H9 (cell line): ENCODE data around the gene MYO7B. TPM values are rescaled to one million over a fixed set of nuclear protein-coding genes. Genes with fewer than 3 reads are reported as not detected.

ENCODE experiments used
- DNase-seq: peaks from one replicate; pipeline ENCODE4 v3.0.0-alpha.2; 2017
- H2AFZ ChIP-seq: one replicate; pipeline ENCODE4 v1.6.1; 2013; ENCODE audit warnings: mild to moderate bottlenecking, low read length, control low read depth, moderate library complexity
- H2AK5ac ChIP-seq: 2 replicates; pipeline ENCODE4 v1.6.1; 2013; ENCODE audit warnings: low read length, control low read depth, mixed read lengths; ENCODE audit not compliant: insufficient read length
- H2BK120ac ChIP-seq: one replicate; pipeline ENCODE4 v1.6.1; 2013; ENCODE audit warnings: low read depth, mild to moderate bottlenecking, low read length, control low read depth, inconsistent platforms; ENCODE audit not compliant: poor library complexity, severe bottlenecking
- H2BK12ac ChIP-seq: 2 replicates; pipeline ENCODE4 v1.6.1; 2013; ENCODE audit warnings: low read length, control low read depth, mixed read lengths, low read depth; ENCODE audit not compliant: insufficient read length
- H2BK15ac ChIP-seq: 2 replicates; pipeline ENCODE4 v1.6.1; 2013; ENCODE audit warnings: low read depth, low read length, control low read depth
- H2BK20ac ChIP-seq: one replicate; pipeline ENCODE4 v1.6.1; 2013; ENCODE audit warnings: low read depth, mild to moderate bottlenecking, low read length, control low read depth, inconsistent platforms; ENCODE audit not compliant: poor library complexity, severe bottlenecking
- H2BK5ac ChIP-seq: 2 replicates; pipeline ENCODE4 v1.6.1; 2013; ENCODE audit warnings: low read length, control low read depth, mixed read lengths; ENCODE audit not compliant: insufficient read length
- H3K14ac ChIP-seq: 2 replicates; pipeline ENCODE4 v1.6.1; 2013; ENCODE audit warnings: low read length, control low read depth; ENCODE audit not compliant: insufficient read depth
- H3K18ac ChIP-seq: 2 replicates; pipeline ENCODE4 v1.6.1; 2013; ENCODE audit warnings: low read depth, mild to moderate bottlenecking, mixed read lengths, low read length, control low read depth; ENCODE audit not compliant: insufficient read length
- H3K23ac ChIP-seq: 2 replicates; pipeline ENCODE4 v1.6.1; 2013; ENCODE audit warnings: low read length, control low read depth, mixed read lengths, low read depth; ENCODE audit not compliant: insufficient read length
- H3K23me2 ChIP-seq: 2 replicates; pipeline ENCODE4 v1.6.1; 2013; ENCODE audit warnings: low read depth, mild to moderate bottlenecking, mixed read lengths, low read length, control low read depth; ENCODE audit not compliant: insufficient read length, poor library complexity, severe bottlenecking
- H3K27ac ChIP-seq: 2 replicates; pipeline ENCODE4 v1.5.1; 2013; ENCODE audit warnings: low read length, control low read depth, mixed read lengths, low read depth; ENCODE audit not compliant: insufficient read length
- H3K27me3 ChIP-seq: 2 replicates; pipeline ENCODE4 v1.6.1; 2013; ENCODE audit warnings: low read length, control low read depth, inconsistent platforms; ENCODE audit not compliant: insufficient read depth
- H3K4ac ChIP-seq: 2 replicates; pipeline ENCODE4 v1.6.1; 2013; ENCODE audit warnings: low read depth, mild to moderate bottlenecking, control low read depth, inconsistent platforms, low read length, moderate library complexity
- H3K4me1 ChIP-seq: 2 replicates; pipeline ENCODE4 v1.6.1; 2013; ENCODE audit warnings: low read length, control low read depth, inconsistent platforms; ENCODE audit not compliant: insufficient read depth
- H3K4me2 ChIP-seq: 2 replicates; pipeline ENCODE4 v1.6.1; 2013; ENCODE audit warnings: low read length, control low read depth, mixed read lengths; ENCODE audit not compliant: insufficient read length, insufficient read depth
- H3K56ac ChIP-seq: 2 replicates; pipeline ENCODE4 v1.6.1; 2013; ENCODE audit warnings: low read depth, mild to moderate bottlenecking, mixed read lengths, low read length, control low read depth; ENCODE audit not compliant: insufficient read length
- H3K79me1 ChIP-seq: 2 replicates; pipeline ENCODE4 v1.6.1; 2013; ENCODE audit warnings: low read depth, mild to moderate bottlenecking, moderate library complexity, low read length, control low read depth, inconsistent platforms; ENCODE audit not compliant: insufficient read depth, poor library complexity, severe bottlenecking
- H3K79me2 ChIP-seq: 2 replicates; pipeline ENCODE4 v1.6.1; 2013; ENCODE audit warnings: low read length, control low read depth, inconsistent platforms; ENCODE audit not compliant: insufficient read depth
- H3K9ac ChIP-seq: 2 replicates; pipeline ENCODE4 v1.6.1; 2013; ENCODE audit warnings: low read length, control low read depth, mixed read lengths; ENCODE audit not compliant: insufficient read length; ENCODE audit errors: extremely low read depth
- H3K9me3 ChIP-seq: one replicate; pipeline ENCODE4 v1.6.1; 2013; ENCODE audit warnings: low read depth, low read length, inconsistent platforms; ENCODE audit not compliant: control insufficient read depth
- H3T11ph ChIP-seq: one replicate; pipeline ENCODE4 v1.6.1; 2013; ENCODE audit warnings: mild to moderate bottlenecking, low read length, control low read depth, inconsistent platforms
- H4K20me1 ChIP-seq: one replicate; pipeline ENCODE4 v1.6.1; 2013; ENCODE audit not compliant: control insufficient read depth, insufficient read length, insufficient read depth
- H4K5ac ChIP-seq: 2 replicates; pipeline ENCODE4 v1.6.1; 2013; ENCODE audit warnings: low read depth, mild to moderate bottlenecking, mixed read lengths, low read length, control low read depth; ENCODE audit not compliant: insufficient read length
- H4K8ac ChIP-seq: replicated peaks from 2 replicates; pipeline ENCODE4 v1.6.1; 2013; ENCODE audit warnings: low read length, control low read depth, mixed read lengths, low read depth; ENCODE audit not compliant: insufficient read length
- H4K91ac ChIP-seq: 2 replicates; pipeline ENCODE4 v1.6.1; 2013; ENCODE audit warnings: low read depth, mild to moderate bottlenecking, moderate library complexity, mixed read lengths, low read length, control low read depth; ENCODE audit not compliant: insufficient read length
- H3K27ac Mint-ChIP-seq, 3 experiments: 2 replicates in 2 of 3; 3 replicates in 1 of 3; pipeline ENCODE4 v1.8.0; 2020 to 2021; ENCODE audit warnings: mixed read lengths in 3 of 3, mild to moderate bottlenecking in 1 of 3, moderate library complexity in 1 of 3
- H3K27me3 Mint-ChIP-seq: 2 replicates; pipeline ENCODE4 v1.8.0; 2021; ENCODE audit warnings: low read depth, mild to moderate bottlenecking, moderate library complexity, mixed read lengths
- H3K36me3 Mint-ChIP-seq, 3 experiments: 2 replicates in 2 of 3; 3 replicates in 1 of 3; pipeline ENCODE4 v1.8.0; 2020 to 2021; ENCODE audit warnings: low read depth in 3 of 3, mixed read lengths in 3 of 3; ENCODE audit not compliant: insufficient read depth in 1 of 3
- H3K4me1 Mint-ChIP-seq, 2 experiments: 2 replicates each; pipeline ENCODE4 v1.8.0; 2020; ENCODE audit warnings: mixed read lengths in 2 of 2
- H3K4me3 Mint-ChIP-seq, 2 experiments: 2 replicates in 1 of 2; 3 replicates in 1 of 2; pipeline ENCODE4 v1.8.0; 2020 to 2021; ENCODE audit warnings: mild to moderate bottlenecking in 2 of 2, mixed read lengths in 2 of 2, moderate library complexity in 1 of 2
- H3K9me3 Mint-ChIP-seq, 2 experiments: 2 replicates in 1 of 2; 3 replicates in 1 of 2; pipeline ENCODE4 v1.8.0; 2020; ENCODE audit warnings: mild to moderate bottlenecking in 2 of 2, mixed read lengths in 2 of 2, moderate library complexity in 1 of 2
- WGBS: extraction: QIAGEN DNeasy Blood & Tissue Kit; methylation state at CpG from one replicate; pipeline ENCODE4 v1.1.7; 2013; ENCODE audit warnings: missing lambda C conversion rate, low lambda C conversion rate, mixed read lengths; ENCODE audit not compliant: insufficient read length; ENCODE audit errors: extremely low coverage; 5-methylcytosine and 5-hydroxymethylcytosine counted together
- total RNA-seq: library from RNA; stranded (reverse); gene quantifications from 2 replicates; pipeline ENCODE4 v1.2.1, GENCODE V29; 2021
- TF ChIP-seq, protein P1 (sequence below): fragments of 200-600 bp; sonication (generic); conservative IDR thresholded peaks from 3 replicates; pipeline ENCODE4 v1.8.0; 2021; ENCODE audit warnings: antibody characterized with exemption, mild to moderate bottlenecking

MYO7B gene
- total RNA-seq, 1 experiment from 2014 or later = not detected

DNA sequence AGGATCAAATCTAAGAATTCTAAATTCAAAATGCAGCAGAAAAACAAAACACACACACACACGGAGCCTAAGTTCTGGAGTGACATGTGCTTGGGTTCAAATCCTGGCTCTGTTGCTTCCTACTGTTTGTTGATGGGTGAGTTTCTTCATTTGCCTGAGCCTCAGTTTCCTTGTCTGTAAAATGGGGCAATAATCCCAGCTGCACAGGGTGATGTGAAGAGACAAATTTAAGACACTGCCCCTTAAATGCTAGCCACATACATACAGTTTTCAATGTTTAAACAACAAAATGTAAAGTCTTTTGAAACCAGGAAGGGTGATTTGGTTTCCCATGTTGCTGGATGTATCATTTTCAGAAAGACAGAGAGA, 109.5 kb downstream of the MYO7B start:
- no peaks in the 10 kb centered on the region for H3K9me3 Mint-ChIP-seq
- H3K4me1 Mint-ChIP-seq = peaks cover 7 to 17% of the 10 kb centered on the region in 2 experiments

More for the DNA sequence above, 109.5 kb downstream of the MYO7B start:
- H4K91ac ChIP-seq = no peak overlapping the region
- H3K79me2 ChIP-seq = no peaks in the 10 kb centered on the region
- H2BK20ac ChIP-seq = no peak overlapping the region
- H3K4ac ChIP-seq = no peak overlapping the region
- no peak overlapping the region for H2BK120ac ChIP-seq
- H4K8ac ChIP-seq = no peak overlapping the region
- H3K9ac ChIP-seq = no peak overlapping the region
- H3K79me1 ChIP-seq = no peaks in the 10 kb centered on the region
- Mint-ChIP-seq H3K27ac (no peak overlapping the region), H3K36me3 (no peaks in the 10 kb centered on the region), H3K4me3 (no peak overlapping the region), H3K27me3 (peaks cover 4% of the 10 kb centered on the region)
- H2AK5ac ChIP-seq = no peak overlapping the region
- no peak overlapping the region for H2BK15ac ChIP-seq
- no peak overlapping the region for H3K23ac ChIP-seq
- H3K9me3 ChIP-seq = no peaks in the 10 kb centered on the region
- H3K14ac ChIP-seq = no peak overlapping the region
- H3K4me1 ChIP-seq = no peaks in the 10 kb centered on the region
- DNase-seq = no peak
- H2BK12ac ChIP-seq = no peak overlapping the region
- no peak overlapping the region for H3K4me2 ChIP-seq
- H4K5ac ChIP-seq = no peak overlapping the region
- no peak overlapping the region for H3K56ac ChIP-seq
- no peak overlapping the region for H2BK5ac ChIP-seq
- H3K18ac ChIP-seq = no peak overlapping the region
- WGBS = no CpG with 5 or more reads among the region's 1 CpG
- TF ChIP-seq, protein P1, sequence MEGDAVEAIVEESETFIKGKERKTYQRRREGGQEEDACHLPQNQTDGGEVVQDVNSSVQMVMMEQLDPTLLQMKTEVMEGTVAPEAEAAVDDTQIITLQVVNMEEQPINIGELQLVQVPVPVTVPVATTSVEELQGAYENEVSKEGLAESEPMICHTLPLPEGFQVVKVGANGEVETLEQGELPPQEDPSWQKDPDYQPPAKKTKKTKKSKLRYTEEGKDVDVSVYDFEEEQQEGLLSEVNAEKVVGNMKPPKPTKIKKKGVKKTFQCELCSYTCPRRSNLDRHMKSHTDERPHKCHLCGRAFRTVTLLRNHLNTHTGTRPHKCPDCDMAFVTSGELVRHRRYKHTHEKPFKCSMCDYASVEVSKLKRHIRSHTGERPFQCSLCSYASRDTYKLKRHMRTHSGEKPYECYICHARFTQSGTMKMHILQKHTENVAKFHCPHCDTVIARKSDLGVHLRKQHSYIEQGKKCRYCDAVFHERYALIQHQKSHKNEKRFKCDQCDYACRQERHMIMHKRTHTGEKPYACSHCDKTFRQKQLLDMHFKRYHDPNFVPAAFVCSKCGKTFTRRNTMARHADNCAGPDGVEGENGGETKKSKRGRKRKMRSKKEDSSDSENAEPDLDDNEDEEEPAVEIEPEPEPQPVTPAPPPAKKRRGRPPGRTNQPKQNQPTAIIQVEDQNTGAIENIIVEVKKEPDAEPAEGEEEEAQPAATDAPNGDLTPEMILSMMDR = no peak
- H2AFZ ChIP-seq = no peak overlapping the region
- no peak overlapping the region for H3T11ph ChIP-seq
- no peaks in the 10 kb centered on the region for H4K20me1 ChIP-seq
- H3K27ac ChIP-seq = no peak overlapping the region
- H3K23me2 ChIP-seq = peaks cover 4% of the 10 kb centered on the region
- H3K27me3 ChIP-seq = no peaks in the 10 kb centered on the region
